Keratinocyte (primary cell): Measurements from ENCODE around the gene ACBD6.

Experiments
- EZH2 ChIP-seq: IDR thresholded peaks from one replicate; pipeline ENCODE4 v1.6.1; 2012; ENCODE audit warnings: inconsistent platforms, mild to moderate bottlenecking, low read length, moderate library complexity
- TF ChIP-seq, protein P1 (sequence below), 3 experiments: IDR thresholded peaks in 1 of 3; conservative IDR thresholded peaks in 1 of 3; optimal IDR thresholded peaks in 1 of 3; 2 replicates in 2 of 3; 3 replicates in 1 of 3; pipeline versions ENCODE3 to v1.5.1; 2011; ENCODE audit warnings: low read length in 3 of 3, mild to moderate bottlenecking in 3 of 3, moderate library complexity in 2 of 3, control low read depth in 1 of 3, inconsistent platforms in 1 of 3; ENCODE audit not compliant: insufficient read depth in 2 of 3; ENCODE audit errors: extremely low read depth in 1 of 3

DNA sequence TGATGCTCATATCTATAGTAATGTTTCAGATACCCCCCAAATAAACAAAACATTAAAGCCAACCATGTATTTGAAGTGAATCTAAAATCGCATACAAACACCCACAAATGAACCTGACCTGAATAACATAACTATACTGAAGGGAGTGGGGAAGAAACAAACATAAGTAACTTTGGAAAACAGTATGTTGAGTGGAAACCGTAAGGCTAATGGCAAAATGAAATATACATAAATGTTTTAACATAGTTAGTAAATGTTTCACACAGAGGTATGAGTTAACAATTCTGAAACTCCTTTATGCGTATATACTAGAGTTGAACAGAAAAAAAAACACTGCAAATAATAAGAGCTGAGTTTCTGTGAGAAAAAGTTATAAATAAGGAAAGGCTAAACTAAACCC lies 125.6 kb downstream of the ACBD6 start:
- TF ChIP-seq, protein P1, sequence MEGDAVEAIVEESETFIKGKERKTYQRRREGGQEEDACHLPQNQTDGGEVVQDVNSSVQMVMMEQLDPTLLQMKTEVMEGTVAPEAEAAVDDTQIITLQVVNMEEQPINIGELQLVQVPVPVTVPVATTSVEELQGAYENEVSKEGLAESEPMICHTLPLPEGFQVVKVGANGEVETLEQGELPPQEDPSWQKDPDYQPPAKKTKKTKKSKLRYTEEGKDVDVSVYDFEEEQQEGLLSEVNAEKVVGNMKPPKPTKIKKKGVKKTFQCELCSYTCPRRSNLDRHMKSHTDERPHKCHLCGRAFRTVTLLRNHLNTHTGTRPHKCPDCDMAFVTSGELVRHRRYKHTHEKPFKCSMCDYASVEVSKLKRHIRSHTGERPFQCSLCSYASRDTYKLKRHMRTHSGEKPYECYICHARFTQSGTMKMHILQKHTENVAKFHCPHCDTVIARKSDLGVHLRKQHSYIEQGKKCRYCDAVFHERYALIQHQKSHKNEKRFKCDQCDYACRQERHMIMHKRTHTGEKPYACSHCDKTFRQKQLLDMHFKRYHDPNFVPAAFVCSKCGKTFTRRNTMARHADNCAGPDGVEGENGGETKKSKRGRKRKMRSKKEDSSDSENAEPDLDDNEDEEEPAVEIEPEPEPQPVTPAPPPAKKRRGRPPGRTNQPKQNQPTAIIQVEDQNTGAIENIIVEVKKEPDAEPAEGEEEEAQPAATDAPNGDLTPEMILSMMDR (optimal IDR thresholded peaks at IDR 0.05 in 1 of 3, IDR thresholded peaks at IDR 0.05 in 1 of 3, conservative IDR thresholded peaks at IDR 0.05 in 1 of 3; ENCODE audit: extremely low read depth in 1 of 3, insufficient read depth in 2 of 3, low read length in 3 of 3) = no peak
- TF ChIP-seq EZH2 = no peak
